MCF 10A (cell line): ENCODE measurements around the gene PDZD7. TPM values are rescaled to one million over a fixed set of nuclear protein-coding genes. Genes with fewer than 3 reads are reported as not detected.
A peak's percentile ranks its signal among the peaks of the same experiment; 100 is the strongest.

ENCODE experiments used
- Bru-seq: library from RNA; stranded (reverse); fragments of 400-500 nt; gene quantifications from one replicate; lab custom pipeline; 2021; lab: Mats Ljungman, UMichigan
- BruChase-seq, 2 experiments: library from RNA; stranded (reverse); fragments of 400-500 nt; gene quantifications; one replicate each; lab custom pipeline; 2021; lab: Mats Ljungman, UMichigan
- BruUV-seq: library from RNA; stranded (reverse); fragments of 400-500 nt; replicated peaks from 2 replicates; lab custom pipeline; 2021; lab: Mats Ljungman, UMichigan
- CTCF ChIA-PET: fragments of 300-600 bp; sonication (Branson Sonifier 250); formaldehyde crosslinking; extraction: SDS; loops from one replicate; lab custom pipeline; 2021; ENCODE audit warnings: antibody characterized with exemption, inconsistent platforms; lab: Yijun Ruan, JAX
- POLR2A ChIA-PET: fragments of 300-600, 350-650 bp; sonication (Branson Sonifier 250); formaldehyde crosslinking; extraction: SDS; loops from one replicate; lab custom pipeline; 2020; ENCODE audit warnings: antibody characterized with exemption, inconsistent platforms; lab: Yijun Ruan, JAX
- DNase-seq: peaks from one replicate; pipeline ENCODE4 v3.0.0-alpha.2; 2018; ENCODE audit not compliant: unreplicated experiment
- H3K27ac Mint-ChIP-seq: one replicate; pipeline ENCODE4 v1.8.0; 2022; ENCODE audit warnings: mild to moderate bottlenecking, low read depth, mixed read lengths; ENCODE audit not compliant: unreplicated experiment
- H3K27me3 Mint-ChIP-seq: one replicate; pipeline ENCODE4 v1.8.0; 2022; ENCODE audit warnings: mixed read lengths; ENCODE audit not compliant: insufficient read depth, unreplicated experiment
- H3K36me3 Mint-ChIP-seq: one replicate; pipeline ENCODE4 v1.8.0; 2022; ENCODE audit warnings: mild to moderate bottlenecking, moderate library complexity, mixed read lengths; ENCODE audit not compliant: insufficient read depth, unreplicated experiment
- H3K4me1 Mint-ChIP-seq: one replicate; pipeline ENCODE4 v1.8.0; 2022; ENCODE audit warnings: mixed read lengths; ENCODE audit not compliant: insufficient read depth, unreplicated experiment
- H3K4me3 Mint-ChIP-seq: one replicate; pipeline ENCODE4 v1.8.0; 2022; ENCODE audit warnings: mild to moderate bottlenecking, moderate library complexity, mixed read lengths; ENCODE audit not compliant: unreplicated experiment
- H3K9me3 Mint-ChIP-seq: one replicate; pipeline ENCODE4 v1.8.0; 2022; ENCODE audit warnings: mixed read lengths; ENCODE audit not compliant: unreplicated experiment
- intact Hi-C: fragments of 100-400 bp; cut with micrococcal nuclease; formaldehyde crosslinking; loops from 2 replicates; pipeline ENCODE4 v1.14.1; 2022
- long read RNA-seq: library from polyadenylated mRNA; stranded (forward); transcript quantifications from one replicate; pipeline ENCODE4 v2.0.0, GENCODE V29; 2022
- total RNA-seq: library from RNA; stranded (reverse); gene quantifications from 2 replicates; pipeline ENCODE4 v1.2.3, GENCODE V29; 2022
- TF ChIP-seq, protein P1 (sequence below): fragments of 200-600 bp; IDR thresholded peaks from one replicate; pipeline ENCODE4 v1.8.0; 2022; ENCODE audit warnings: antibody characterized with exemption, mild to moderate bottlenecking; ENCODE audit not compliant: unreplicated experiment

PDZD7 gene
- total RNA-seq (0.27 and 0.58 TPM in 2 replicates), Bru-seq, nascent RNA (percentile 11 among the genes with signal in this experiment), BruChase-seq, experiment 1, labeled RNA remaining after a 6-hour chase (percentile 17 among the genes with signal in this experiment), BruChase-seq, experiment 2, labeled RNA remaining after a 2-hour chase (percentile 13 among the genes with signal in this experiment)
- long read RNA-seq, partial matches to known transcripts, result 2 of 2 reads
- long read RNA-seq, other reads (novel, unspliced or antisense), result 0 of 2 reads

DNA sequence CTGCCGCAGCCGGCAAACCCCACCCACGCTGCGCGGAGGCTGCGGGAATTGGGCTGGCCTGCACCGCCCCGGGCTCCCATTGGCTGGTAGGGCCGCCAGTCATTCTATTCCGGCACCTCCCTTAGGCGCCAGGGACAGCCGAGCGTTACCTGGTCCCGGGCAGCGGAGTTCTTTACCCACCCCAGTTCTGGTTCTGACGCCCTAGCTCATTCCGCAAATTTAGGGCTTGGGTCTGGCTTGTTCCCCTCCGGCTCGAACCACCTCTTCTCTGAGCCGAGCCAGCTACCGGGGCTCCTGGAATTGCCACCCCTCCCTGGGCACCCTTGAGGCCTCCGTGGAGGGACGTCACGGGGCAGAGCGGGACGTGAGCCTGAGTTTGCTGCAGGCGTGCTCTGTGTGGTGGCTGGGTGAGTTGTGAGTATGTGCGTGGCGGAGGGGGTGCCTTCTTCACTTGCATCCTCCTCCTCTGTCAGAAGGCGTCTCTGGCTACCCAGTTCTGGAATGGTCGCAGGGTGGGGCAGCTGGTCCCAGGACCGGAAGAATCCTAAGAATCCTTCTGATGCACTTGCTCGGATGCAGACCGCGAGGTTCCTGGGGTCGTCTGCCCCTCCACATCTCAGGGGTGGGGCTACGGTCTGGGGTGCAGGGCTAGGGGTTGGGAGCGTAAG lies at the start of gene PDZD7, which contains the start of gene SFXN3:
TSS of gene PDZD7 (minus strand) at position 2 of the 668 bp plus-strand sequence. CDS start 910 bp downstream, outside the sequence.
TSS of gene SFXN3 (plus strand) at position 107 of the 668 bp plus-strand sequence. CDS start 3,461 bp downstream, outside the sequence.
- intact Hi-C loops, result loop anchor here (5.0 kb wide), 1 partner anchor 36 kb away; no protein-coding TSS in a partner anchor
- peak within 1 kb of the TSS; percentile 94 for H3K27ac Mint-ChIP-seq
- no peaks in the 10 kb centered on the region for H3K27me3 Mint-ChIP-seq
- H3K4me3 Mint-ChIP-seq, result peak within 1 kb of the TSS; percentile 93
- BruUV-seq, result no TSS peak
- DNase-seq, result peak; percentile 89
- POLR2A ChIA-PET, result interaction anchor here (0.5 to 4.4 kb wide), 21 partner anchors 10 to 1421 kb away, joined by 3 to 82 read pairs (median 4); partner anchors contain the start of genes KAZALD1, LZTS2, MRPL43 and SCD
- H3K9me3 Mint-ChIP-seq, result no peaks in the 10 kb centered on the region
- peaks cover 7% of the 10 kb centered on the region for H3K36me3 Mint-ChIP-seq
- CTCF ChIA-PET, result interaction anchor here (0.6 to 4.0 kb wide), 13 partner anchors 10 to 749 kb away, joined by 3 to 32 read pairs (median 5); no protein-coding TSS in a partner anchor
- TF ChIP-seq, protein P1, sequence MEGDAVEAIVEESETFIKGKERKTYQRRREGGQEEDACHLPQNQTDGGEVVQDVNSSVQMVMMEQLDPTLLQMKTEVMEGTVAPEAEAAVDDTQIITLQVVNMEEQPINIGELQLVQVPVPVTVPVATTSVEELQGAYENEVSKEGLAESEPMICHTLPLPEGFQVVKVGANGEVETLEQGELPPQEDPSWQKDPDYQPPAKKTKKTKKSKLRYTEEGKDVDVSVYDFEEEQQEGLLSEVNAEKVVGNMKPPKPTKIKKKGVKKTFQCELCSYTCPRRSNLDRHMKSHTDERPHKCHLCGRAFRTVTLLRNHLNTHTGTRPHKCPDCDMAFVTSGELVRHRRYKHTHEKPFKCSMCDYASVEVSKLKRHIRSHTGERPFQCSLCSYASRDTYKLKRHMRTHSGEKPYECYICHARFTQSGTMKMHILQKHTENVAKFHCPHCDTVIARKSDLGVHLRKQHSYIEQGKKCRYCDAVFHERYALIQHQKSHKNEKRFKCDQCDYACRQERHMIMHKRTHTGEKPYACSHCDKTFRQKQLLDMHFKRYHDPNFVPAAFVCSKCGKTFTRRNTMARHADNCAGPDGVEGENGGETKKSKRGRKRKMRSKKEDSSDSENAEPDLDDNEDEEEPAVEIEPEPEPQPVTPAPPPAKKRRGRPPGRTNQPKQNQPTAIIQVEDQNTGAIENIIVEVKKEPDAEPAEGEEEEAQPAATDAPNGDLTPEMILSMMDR, result no peak
- H3K4me1 Mint-ChIP-seq, result peaks cover 31% of the 10 kb centered on the region

DNA sequence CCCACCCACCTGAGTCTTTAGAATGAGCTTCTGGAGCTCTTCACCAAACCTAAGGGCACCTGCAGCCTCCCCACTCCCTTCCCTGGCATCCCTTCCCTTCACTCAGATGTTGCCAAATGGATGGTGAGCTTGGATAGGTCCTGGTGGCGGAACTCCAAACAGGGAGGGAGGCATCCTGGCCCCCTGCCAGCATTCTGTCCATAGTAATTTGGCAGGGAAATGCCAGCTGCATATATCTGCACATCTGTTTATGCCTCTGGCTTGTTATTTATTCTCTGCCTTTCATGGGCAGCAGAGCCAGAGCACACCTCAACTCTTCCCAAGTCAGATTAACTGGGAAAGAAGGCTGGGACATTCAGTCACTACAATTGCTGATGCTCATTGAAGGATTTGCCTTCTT lies 48.9 kb upstream of the PDZD7 start:
- Mint-ChIP-seq H3K4me3 (no peak overlapping the region), H3K9me3 (no peaks in the 10 kb centered on the region), H3K36me3 (no peaks in the 10 kb centered on the region), H3K4me1 (peaks cover 11% of the 10 kb centered on the region), H3K27me3 (peaks cover 58% of the 10 kb centered on the region), H3K27ac (no peak overlapping the region)
- DNase-seq, result no peak
- CTCF ChIA-PET, result interaction anchor here (0.6 to 2.7 kb wide), 6 partner anchors 12 to 368 kb away, joined by 3 to 19 read pairs (median 10); no protein-coding TSS in a partner anchor
- intact Hi-C loops, result no loop called here
- TF ChIP-seq, protein P1, result no peak
- POLR2A ChIA-PET, result interaction anchor here (0.5 to 1.7 kb wide), 2 partner anchors 62 to 98 kb away, joined by 3 to 4 read pairs; no protein-coding TSS in a partner anchor
- no TSS peak for BruUV-seq

DNA sequence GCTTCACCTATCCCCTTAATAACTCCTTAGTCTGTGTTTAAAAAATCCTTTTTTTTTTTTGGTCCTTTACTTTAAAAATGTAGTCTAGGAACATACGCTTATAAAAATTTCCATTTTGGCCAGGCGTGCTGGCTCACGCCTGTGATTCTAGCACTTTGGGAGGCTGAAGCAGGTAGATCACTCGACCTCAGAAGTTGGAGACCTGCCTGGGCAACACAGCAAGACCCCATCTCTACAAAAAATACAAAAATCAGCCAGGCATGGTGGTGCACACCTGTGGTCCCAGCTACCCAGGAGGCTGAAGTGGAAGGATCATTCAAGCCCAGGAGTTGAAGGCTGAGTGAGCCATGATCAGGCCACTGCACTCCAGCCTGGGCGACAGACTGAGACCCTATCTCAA lies 45.7 kb upstream of the PDZD7 start:
- intact Hi-C loops, result no loop called here
- Mint-ChIP-seq H3K36me3 (no peaks in the 10 kb centered on the region), H3K4me1 (peaks cover 11% of the 10 kb centered on the region), H3K27me3 (peaks cover 55% of the 10 kb centered on the region), H3K4me3 (no peak overlapping the region), H3K27ac (no peak overlapping the region), H3K9me3 (no peaks in the 10 kb centered on the region)
- TF ChIP-seq, protein P1, result no peak
- CTCF ChIA-PET, result interaction anchor here (0.7 to 3.4 kb wide), 10 partner anchors 16 to 510 kb away, joined by 3 to 23 read pairs (median 6); no protein-coding TSS in a partner anchor
- no TSS peak for BruUV-seq
- DNase-seq, result no peak
- POLR2A ChIA-PET, result interaction anchor here (1.1 kb wide), 1 partner anchor 9 kb away, joined by 3 read pairs; no protein-coding TSS in a partner anchor
